Keratinocyte (primary cell): ENCODE results near the gene TIGD7. TPM values are rescaled to one million over a fixed set of nuclear protein-coding genes. Genes with fewer than 3 reads are reported as not detected.

Source experiments
- DNase-seq: peaks from one replicate; pipeline ENCODE4 v3.0.0-alpha.2; 2011; ENCODE audit warnings: low read depth, missing footprints, low spot score
- FAIRE-seq: peaks from 2 replicates; lab custom pipeline; 2011; peaks lifted over from hg19 to GRCh38; lab: Jason Lieb, UNC
- H2AFZ ChIP-seq: 2 replicates; pipeline ENCODE4 v1.6.0; 2012; ENCODE audit warnings: low read length, control low read depth, inconsistent platforms; ENCODE audit not compliant: control insufficient read depth
- H3K27ac ChIP-seq: 2 replicates; pipeline ENCODE4 v1.5.1; 2011; ENCODE audit warnings: low read length; ENCODE audit not compliant: control insufficient read depth, insufficient read depth
- H3K27me3 ChIP-seq: 3 replicates; pipeline ENCODE4 v1.6.0; 2011; ENCODE audit warnings: low read length; ENCODE audit not compliant: control insufficient read depth, insufficient read depth; ENCODE audit errors: extremely low read depth
- H3K36me3 ChIP-seq, 2 experiments: 2 replicates in 1 of 2; 3 replicates in 1 of 2; pipeline ENCODE4 v1.5.1; 2011; ENCODE audit warnings: low read length in 2 of 2, mild to moderate bottlenecking in 1 of 2; ENCODE audit not compliant: control insufficient read depth in 2 of 2, insufficient read depth in 2 of 2; ENCODE audit errors: extremely low read depth in 1 of 2
- H3K4me1 ChIP-seq: 3 replicates; pipeline ENCODE4 v1.5.1; 2011; ENCODE audit warnings: low read length; ENCODE audit not compliant: control insufficient read depth, insufficient read depth; ENCODE audit errors: extremely low read depth
- H3K4me2 ChIP-seq: 3 replicates; pipeline ENCODE4 v1.6.0; 2011; ENCODE audit warnings: low read depth, low read length; ENCODE audit not compliant: control insufficient read depth, insufficient read depth; ENCODE audit errors: extremely low read depth
- H3K4me3 ChIP-seq, 3 experiments: fragments of 200-600 bp in 1 of 3; sonication (generic) in 1 of 3; 2 replicates in 2 of 3; 3 replicates in 1 of 3; pipeline ENCODE4 v1.5.1; 2011 to 2016; ENCODE audit warnings: low read length in 3 of 3, mild to moderate bottlenecking in 3 of 3, control low read depth in 2 of 3, inconsistent platforms in 1 of 3, low read depth in 1 of 3, mixed read lengths in 1 of 3, mixed run types in 1 of 3, moderate library complexity in 1 of 3; ENCODE audit not compliant: control insufficient read depth in 2 of 3, insufficient read depth in 2 of 3; ENCODE audit errors: extremely low read depth in 1 of 3
- H3K79me2 ChIP-seq: 2 replicates; pipeline ENCODE4 v1.6.0; 2012; ENCODE audit warnings: low read length; ENCODE audit not compliant: control insufficient read depth, insufficient read depth
- H3K9ac ChIP-seq: 3 replicates; pipeline ENCODE4 v1.6.0; 2011; ENCODE audit warnings: low read length; ENCODE audit not compliant: control insufficient read depth, insufficient read depth; ENCODE audit errors: extremely low read depth
- H3K9me1 ChIP-seq: 3 replicates; pipeline ENCODE4 v1.6.0; 2011; ENCODE audit warnings: low read length; ENCODE audit not compliant: control insufficient read depth, insufficient read depth; ENCODE audit errors: extremely low read depth
- H3K9me3 ChIP-seq: 2 replicates; pipeline ENCODE4 v1.5.1; 2012; ENCODE audit warnings: low read depth, low read length; ENCODE audit not compliant: control insufficient read depth
- H4K20me1 ChIP-seq: 3 replicates; pipeline ENCODE4 v1.6.0; 2011; ENCODE audit warnings: low read length; ENCODE audit not compliant: control insufficient read depth, insufficient read depth; ENCODE audit errors: extremely low read depth
- EZH2 ChIP-seq: IDR thresholded peaks from one replicate; pipeline ENCODE4 v1.6.1; 2012; ENCODE audit warnings: inconsistent platforms, mild to moderate bottlenecking, low read length, moderate library complexity
- dilution Hi-C: fragments of 300-500 bp; cut with MboI; formaldehyde crosslinking; loops from one replicate; pipeline ENCODE4 v1.7.0; 2020; ENCODE audit warnings: low sequenced_read_pairs; ENCODE audit not compliant: extremely low pct_ligation_motif_present
- polyA plus RNA-seq, 5 experiments: library from polyadenylated mRNA; depleted of rRNA in 3 of 5; stranded (reverse) in 3 of 5; stranded (forward) in 1 of 5; unstranded in 1 of 5; fragments of >200 nt; gene quantifications; 1 replicate in 1 of 5; 2 replicates in 3 of 5; 3 replicates in 1 of 5; pipeline versions ENCODE4 v1.2.1 to v1.2.3, GENCODE V29; 2011 to 2012; ENCODE audit warnings: missing spikeins in 2 of 5, low read depth in 1 of 5, low replicate concordance in 1 of 5
- TF ChIP-seq, protein P1 (sequence below), 3 experiments: IDR thresholded peaks in 1 of 3; conservative IDR thresholded peaks in 1 of 3; optimal IDR thresholded peaks in 1 of 3; 2 replicates in 2 of 3; 3 replicates in 1 of 3; pipeline versions ENCODE3 to v1.5.1; 2011; ENCODE audit warnings: low read length in 3 of 3, mild to moderate bottlenecking in 3 of 3, moderate library complexity in 2 of 3, control low read depth in 1 of 3, inconsistent platforms in 1 of 3; ENCODE audit not compliant: insufficient read depth in 2 of 3; ENCODE audit errors: extremely low read depth in 1 of 3

The TIGD7 gene
- polyA plus RNA-seq, 1 donor (not counting 4 experiments of a cell fraction or from before 2014, with no cell fraction given) = 1.6 TPM

- dilution Hi-C loops = no loop called here
- peak overlapping the region; percentile 80 for H3K4me2 ChIP-seq
- H3K36me3 ChIP-seq = peaks cover 20 to 29% of the 10 kb centered on the region in 2 experiments
- H3K9me1 ChIP-seq = no peaks in the 10 kb centered on the region
- H3K27me3 ChIP-seq = no peaks in the 10 kb centered on the region
- no peak overlapping the region for H3K9ac ChIP-seq
- DNase-seq (no peak), FAIRE-seq (no peak)
- H3K4me3 ChIP-seq = peak overlapping the region; percentile 21 to 79 (median 77)
- H3K79me2 ChIP-seq = peaks cover 54% of the 10 kb centered on the region
- no peaks in the 10 kb centered on the region for H4K20me1 ChIP-seq
- H3K9me3 ChIP-seq = peaks cover 16% of the 10 kb centered on the region
- no peak overlapping the region for H2AFZ ChIP-seq
- H3K27ac ChIP-seq = no peak overlapping the region
- TF ChIP-seq, protein P1, sequence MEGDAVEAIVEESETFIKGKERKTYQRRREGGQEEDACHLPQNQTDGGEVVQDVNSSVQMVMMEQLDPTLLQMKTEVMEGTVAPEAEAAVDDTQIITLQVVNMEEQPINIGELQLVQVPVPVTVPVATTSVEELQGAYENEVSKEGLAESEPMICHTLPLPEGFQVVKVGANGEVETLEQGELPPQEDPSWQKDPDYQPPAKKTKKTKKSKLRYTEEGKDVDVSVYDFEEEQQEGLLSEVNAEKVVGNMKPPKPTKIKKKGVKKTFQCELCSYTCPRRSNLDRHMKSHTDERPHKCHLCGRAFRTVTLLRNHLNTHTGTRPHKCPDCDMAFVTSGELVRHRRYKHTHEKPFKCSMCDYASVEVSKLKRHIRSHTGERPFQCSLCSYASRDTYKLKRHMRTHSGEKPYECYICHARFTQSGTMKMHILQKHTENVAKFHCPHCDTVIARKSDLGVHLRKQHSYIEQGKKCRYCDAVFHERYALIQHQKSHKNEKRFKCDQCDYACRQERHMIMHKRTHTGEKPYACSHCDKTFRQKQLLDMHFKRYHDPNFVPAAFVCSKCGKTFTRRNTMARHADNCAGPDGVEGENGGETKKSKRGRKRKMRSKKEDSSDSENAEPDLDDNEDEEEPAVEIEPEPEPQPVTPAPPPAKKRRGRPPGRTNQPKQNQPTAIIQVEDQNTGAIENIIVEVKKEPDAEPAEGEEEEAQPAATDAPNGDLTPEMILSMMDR (optimal IDR thresholded peaks at IDR 0.05 in 1 of 3, IDR thresholded peaks at IDR 0.05 in 1 of 3, conservative IDR thresholded peaks at IDR 0.05 in 1 of 3; ENCODE audit: extremely low read depth in 1 of 3, insufficient read depth in 2 of 3, low read length in 3 of 3) = no peak
- no peak for TF ChIP-seq EZH2
- peaks cover 15% of the 10 kb centered on the region for H3K4me1 ChIP-seq
Measured at GRCh38 chr16:3285131-3285530, 20.1 kb downstream of the TIGD7 start.

GRCh38 chr16:3283543-3284447, 21.4 kb downstream of the TIGD7 start:
- Histone ChIP-seq H3K9ac (peak overlapping the region; percentile 98), H3K4me3 (peak overlapping the region; percentile 77 to 79 (median 79)), H4K20me1 (no peaks in the 10 kb centered on the region), H2AFZ (peak overlapping the region; percentile 64), H3K27ac (peak overlapping the region; percentile 99), H3K9me1 (no peaks in the 10 kb centered on the region), H3K4me2 (peak overlapping the region; percentile 80), H3K9me3 (peaks cover 4% of the 10 kb centered on the region), H3K36me3 (peaks cover 9 to 17% of the 10 kb centered on the region in 2 experiments), H3K4me1 (peaks cover 15% of the 10 kb centered on the region), H3K27me3 (no peaks in the 10 kb centered on the region), H3K79me2 (peaks cover 43% of the 10 kb centered on the region)
- FAIRE-seq = no peak
- no peak for DNase-seq
- dilution Hi-C loops = no loop called here
- TF ChIP-seq, protein P1 (optimal IDR thresholded peaks at IDR 0.05 in 1 of 3, IDR thresholded peaks at IDR 0.05 in 1 of 3, conservative IDR thresholded peaks at IDR 0.05 in 1 of 3; ENCODE audit: extremely low read depth in 1 of 3, insufficient read depth in 2 of 3, low read length in 3 of 3) = no peak
- TF ChIP-seq EZH2 = no peak
